DND-41 (cell line): ENCODE results near the gene KRTAP1-5.

Experiments
- CTCF ChIP-seq: IDR thresholded peaks from 2 replicates; pipeline ENCODE4 v1.5.1; 2012; ENCODE audit warnings: borderline replicate concordance, low read length, moderate library complexity, mild to moderate bottlenecking; ENCODE audit not compliant: poor library complexity, severe bottlenecking; ENCODE audit errors: extremely low read depth
- EZH2 ChIP-seq: IDR thresholded peaks from 3 replicates; pipeline ENCODE4 v1.6.1; 2012; ENCODE audit warnings: borderline replicate concordance, low read depth, mild to moderate bottlenecking, moderate library complexity, low read length, inconsistent platforms; ENCODE audit not compliant: severe bottlenecking

GRCh38 chr17:41002814-41003213 lies 24.2 kb downstream of the KRTAP1-5 start:
- TF ChIP-seq CTCF (no peak), EZH2 (no peak)
